Endothelial cell of umbilical vein (primary cell): Measurements from ENCODE around the gene PRR19. TPM values are rescaled to one million over a fixed set of nuclear protein-coding genes. Genes with fewer than 3 reads are reported as not detected.

Experiments used
- BruUV-seq: library from RNA; stranded (reverse); fragments of 400-500 nt; replicated peaks from 2 replicates; lab custom pipeline; 2021; lab: Mats Ljungman, UMichigan
- CTCF ChIA-PET: fragments of 300-600, 350-600 bp; sonication (Branson Sonifier 250); formaldehyde crosslinking; loops from one replicate; lab custom pipeline; 2021; ENCODE audit warnings: antibody characterized with exemption, inconsistent platforms; lab: Charles Lee
- POLR2A ChIA-PET: fragments of 300-600, 350-600 bp; sonication (Branson Sonifier 250); formaldehyde crosslinking; loops from one replicate; lab custom pipeline; 2021; ENCODE audit warnings: antibody characterized with exemption, inconsistent platforms; lab: Charles Lee
- DNase-seq: peaks from one replicate; pipeline ENCODE4 v3.0.0-alpha.2; 2011; ENCODE audit warnings: low read depth, low spot score
- FAIRE-seq: peaks from 2 replicates; lab custom pipeline; 2011; peaks lifted over from hg19 to GRCh38; lab: Jason Lieb, UNC
- H2AFZ ChIP-seq: 2 replicates; pipeline ENCODE4 v1.6.0; 2012; ENCODE audit warnings: low read depth, low read length, control low read depth, inconsistent platforms
- H3K27ac ChIP-seq: 2 replicates; pipeline ENCODE4 v1.5.1; 2011; ENCODE audit warnings: low read depth, mild to moderate bottlenecking, control low read depth, low read length, moderate library complexity; ENCODE audit not compliant: insufficient read depth
- H3K27me3 ChIP-seq, 2 experiments: 2 replicates each; pipeline versions ENCODE4 v1.6.0 to v1.6.1; 2011; ENCODE audit warnings: low read length in 2 of 2, mixed read lengths in 1 of 2; ENCODE audit not compliant: control insufficient read depth in 2 of 2, insufficient read depth in 2 of 2
- H3K36me3 ChIP-seq, 2 experiments: 2 replicates in 1 of 2; 3 replicates in 1 of 2; pipeline ENCODE4 v1.5.1; 2011; ENCODE audit warnings: low read length in 2 of 2, mild to moderate bottlenecking in 1 of 2, moderate library complexity in 1 of 2; ENCODE audit not compliant: control insufficient read depth in 2 of 2, insufficient read depth in 2 of 2; ENCODE audit errors: extremely low read depth in 1 of 2
- H3K4me1 ChIP-seq: 3 replicates; pipeline ENCODE4 v1.5.1; 2011; ENCODE audit warnings: mild to moderate bottlenecking, low read length; ENCODE audit not compliant: control insufficient read depth, insufficient read depth; ENCODE audit errors: extremely low read depth
- H3K4me2 ChIP-seq: 2 replicates; pipeline ENCODE4 v1.6.1; 2011; ENCODE audit warnings: low read length, control low read depth, mixed read lengths; ENCODE audit not compliant: insufficient read depth
- H3K4me3 ChIP-seq, 3 experiments: fragments of 200-600 bp in 1 of 3; sonication (generic), shearing (Covaris generic) in 1 of 3; replicated peaks in 1 of 3; 2 replicates each; pipeline ENCODE4 v1.5.1; 2011 to 2016; ENCODE audit warnings: control low read depth in 3 of 3, low read length in 3 of 3, mild to moderate bottlenecking in 2 of 3, inconsistent platforms in 1 of 3, low read depth in 1 of 3, moderate library complexity in 1 of 3; ENCODE audit not compliant: insufficient read depth in 1 of 3
- H3K79me2 ChIP-seq: 2 replicates; pipeline ENCODE4 v1.6.0; 2012; ENCODE audit warnings: low read length, inconsistent platforms; ENCODE audit not compliant: control insufficient read depth, insufficient read depth
- H3K9ac ChIP-seq: replicated peaks from 2 replicates; pipeline ENCODE3; 2011; ENCODE audit warnings: low read length, control low read depth; ENCODE audit not compliant: insufficient read depth; ENCODE audit errors: extremely low read depth
- H3K9me1 ChIP-seq: replicated peaks from 3 replicates; pipeline ENCODE4 v1.6.0; 2011; ENCODE audit warnings: mild to moderate bottlenecking, low read length; ENCODE audit not compliant: control insufficient read depth, insufficient read depth; ENCODE audit errors: extremely low read depth
- H3K9me3 ChIP-seq: replicated peaks from 2 replicates; pipeline ENCODE4 v1.5.1; 2012; ENCODE audit warnings: low read length, inconsistent platforms; ENCODE audit not compliant: control insufficient read depth, insufficient read depth
- H4K20me1 ChIP-seq: replicated peaks from 2 replicates; pipeline ENCODE3; 2011; ENCODE audit warnings: mild to moderate bottlenecking, low read length; ENCODE audit not compliant: control insufficient read depth, insufficient read depth; ENCODE audit errors: extremely low read depth
- EZH2 ChIP-seq: IDR thresholded peaks from 2 replicates; pipeline ENCODE4 v1.6.1; 2012; ENCODE audit warnings: borderline replicate concordance, low read depth, mild to moderate bottlenecking, moderate library complexity, low read length, inconsistent platforms; ENCODE audit not compliant: severe bottlenecking
- FOS ChIP-seq: IDR thresholded peaks from 2 replicates; pipeline ENCODE4 v1.6.1; 2011; ENCODE audit warnings: mild to moderate bottlenecking, low read length, moderate library complexity, borderline replicate concordance; ENCODE audit not compliant: insufficient read depth
- GATA2 ChIP-seq: IDR thresholded peaks from 2 replicates; pipeline ENCODE4 v1.7.0; 2011; ENCODE audit warnings: low read depth, mild to moderate bottlenecking, moderate library complexity, mixed read lengths, low read length; ENCODE audit not compliant: insufficient read length, insufficient read depth
- JUN ChIP-seq: IDR thresholded peaks from 2 replicates; pipeline ENCODE4 v1.6.1; 2011; ENCODE audit warnings: borderline replicate concordance, low read depth; ENCODE audit not compliant: insufficient read length, insufficient read depth
- MYC ChIP-seq: IDR thresholded peaks from one replicate; pipeline ENCODE4 v1.6.1; 2011; ENCODE audit warnings: mild to moderate bottlenecking, low read depth, low read length
- POLR2A ChIP-seq: IDR thresholded peaks from 2 replicates; pipeline ENCODE4 v1.6.1; 2012; ENCODE audit warnings: low read depth, mild to moderate bottlenecking, control low read depth, low read length
- POLR2AphosphoS5 ChIP-seq: IDR thresholded peaks from 2 replicates; pipeline ENCODE4 v1.6.1; 2012; ENCODE audit warnings: low read depth, mild to moderate bottlenecking, control low read depth, low read length, moderate library complexity; ENCODE audit not compliant: insufficient read depth
- dilution Hi-C: fragments of 300-500 bp; cut with MboI; formaldehyde crosslinking; loops from one replicate; pipeline ENCODE4 v1.15.0; 2019; ENCODE audit warnings: low sequenced_read_pairs; ENCODE audit not compliant: extremely low pct_ligation_motif_present
- intact Hi-C: fragments of 100-400 bp; cut with micrococcal nuclease; formaldehyde crosslinking; loops from one replicate; pipeline ENCODE4 v1.10.0; 2022
- polyA plus RNA-seq, 4 experiments: library from polyadenylated mRNA; depleted of rRNA in 3 of 4; stranded (reverse) in 3 of 4; unstranded in 1 of 4; fragments of >200 nt; gene quantifications; 2 replicates each; pipeline versions ENCODE4 v1.2.1 to v1.2.3, GENCODE V29; 2011 to 2012; ENCODE audit warnings: missing spikeins in 1 of 4
- total RNA-seq: library from RNA; stranded (reverse); gene quantifications from 2 replicates; pipeline ENCODE4 v1.2.3, GENCODE V29; 2021
- TF ChIP-seq, protein P1 (sequence below), 2 donors: IDR thresholded peaks; 1 replicate in 1 of 2; 2 replicates in 1 of 2; pipeline ENCODE4 v1.5.1; 2011; ENCODE audit warnings: low read length in 2 of 2, mild to moderate bottlenecking in 2 of 2, moderate library complexity in 2 of 2, control low read depth in 1 of 2, inconsistent platforms in 1 of 2, low read depth in 1 of 2; ENCODE audit not compliant: insufficient read depth in 1 of 2; ENCODE audit errors: extremely low read depth in 1 of 2
- TF ChIP-seq, protein P2 (sequence below): IDR thresholded peaks from 2 replicates; pipeline ENCODE4 v1.6.1; 2011; ENCODE audit not compliant: insufficient read depth, insufficient read length

PRR19 gene
- total and polyA plus RNA-seq, 2 donors (not counting 3 experiments of a cell fraction or from before 2014, with no cell fraction given), result 1.0 to 1.4 TPM

DNA sequence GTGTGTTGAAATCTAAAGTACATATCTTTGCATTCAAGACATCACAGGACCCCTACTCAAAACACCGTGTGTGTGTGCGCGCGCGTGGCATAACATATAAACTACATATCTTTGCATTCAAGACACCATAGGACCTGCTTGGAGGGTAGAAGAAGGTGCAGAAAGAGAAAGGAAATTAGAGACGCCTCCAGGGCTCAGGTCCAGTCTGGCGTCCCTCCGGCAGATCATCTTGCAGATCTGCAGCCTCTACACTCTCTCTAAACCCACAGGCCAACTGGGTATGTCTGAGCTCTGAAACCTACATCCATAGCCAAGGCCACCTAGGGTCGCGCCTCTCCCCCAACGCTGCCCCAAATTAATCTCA is 1.2 kb downstream of the PRR19 start:
- H3K27ac ChIP-seq, result no peak overlapping the region
- peaks cover 9% of the 10 kb centered on the region for H3K4me1 ChIP-seq
- no TSS peak for BruUV-seq
- ChIA-PET POLR2A (no interaction called here), CTCF (interaction anchor here (0.7 to 1.0 kb wide), 2 partner anchors 19 to 126 kb away, joined by 3 to 4 read pairs; no protein-coding TSS in a partner anchor)
- no peaks in the 10 kb centered on the region for H3K9me3 ChIP-seq
- intact Hi-C loops, result no loop called here
- H3K36me3 ChIP-seq, result peaks cover 0 to 1% of the 10 kb centered on the region in 2 experiments
- FAIRE-seq (no peak), DNase-seq (no peak)
- H3K4me2 ChIP-seq, result peak overlapping the region; percentile 26
- H3K27me3 ChIP-seq, result no peaks in the 10 kb centered on the region
- peak overlapping the region in 1 of 3 experiments; percentile 44 for H3K4me3 ChIP-seq
- dilution Hi-C loops, result no loop called here
- peak overlapping the region; percentile 96 for H2AFZ ChIP-seq
- H3K79me2 ChIP-seq, result no peaks in the 10 kb centered on the region
- no peaks in the 10 kb centered on the region for H4K20me1 ChIP-seq
- H3K9ac ChIP-seq, result no peak overlapping the region
- TF ChIP-seq GATA2 (no peak), POLR2A (no peak), POLR2AphosphoS5 (no peak), JUN (no peak), FOS (no peak), EZH2 (no peak), MYC (no peak)
- TF ChIP-seq, protein P1, sequence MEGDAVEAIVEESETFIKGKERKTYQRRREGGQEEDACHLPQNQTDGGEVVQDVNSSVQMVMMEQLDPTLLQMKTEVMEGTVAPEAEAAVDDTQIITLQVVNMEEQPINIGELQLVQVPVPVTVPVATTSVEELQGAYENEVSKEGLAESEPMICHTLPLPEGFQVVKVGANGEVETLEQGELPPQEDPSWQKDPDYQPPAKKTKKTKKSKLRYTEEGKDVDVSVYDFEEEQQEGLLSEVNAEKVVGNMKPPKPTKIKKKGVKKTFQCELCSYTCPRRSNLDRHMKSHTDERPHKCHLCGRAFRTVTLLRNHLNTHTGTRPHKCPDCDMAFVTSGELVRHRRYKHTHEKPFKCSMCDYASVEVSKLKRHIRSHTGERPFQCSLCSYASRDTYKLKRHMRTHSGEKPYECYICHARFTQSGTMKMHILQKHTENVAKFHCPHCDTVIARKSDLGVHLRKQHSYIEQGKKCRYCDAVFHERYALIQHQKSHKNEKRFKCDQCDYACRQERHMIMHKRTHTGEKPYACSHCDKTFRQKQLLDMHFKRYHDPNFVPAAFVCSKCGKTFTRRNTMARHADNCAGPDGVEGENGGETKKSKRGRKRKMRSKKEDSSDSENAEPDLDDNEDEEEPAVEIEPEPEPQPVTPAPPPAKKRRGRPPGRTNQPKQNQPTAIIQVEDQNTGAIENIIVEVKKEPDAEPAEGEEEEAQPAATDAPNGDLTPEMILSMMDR (IDR thresholded peaks at IDR 0.05; ENCODE audit: extremely low read depth in 1 of 2, insufficient read depth in 1 of 2, low read depth in 1 of 2, low read length in 2 of 2), result no peak
- TF ChIP-seq, protein P2, sequence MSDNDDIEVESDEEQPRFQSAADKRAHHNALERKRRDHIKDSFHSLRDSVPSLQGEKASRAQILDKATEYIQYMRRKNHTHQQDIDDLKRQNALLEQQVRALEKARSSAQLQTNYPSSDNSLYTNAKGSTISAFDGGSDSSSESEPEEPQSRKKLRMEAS, result no peak
- no peaks in the 10 kb centered on the region for H3K9me1 ChIP-seq
